Sciatic nerve (tissue), 2 donors: ENCODE measurements around the gene TAF8. TPM values are rescaled to one million over a fixed set of nuclear protein-coding genes. Genes with fewer than 3 reads are reported as not detected.

Experiments
- ATAC-seq: fragments of 200-7000 bp; cut with Tn5 transposase; one replicate; pipeline ENCODE4 v1.9.1; 2020; ENCODE audit warnings: mild to moderate bottlenecking, moderate library complexity
- DNase-seq: peaks from one replicate; pipeline ENCODE4 v3.0.0-alpha.2; 2020; ENCODE audit warnings: low spot score
- intact Hi-C: fragments of 100-400 bp; cut with DNase I; formaldehyde crosslinking; loops from one replicate; pipeline ENCODE4 v1.14.2; 2022
- total RNA-seq: library from RNA; stranded (reverse); fragmentation: NEBNext Ultra II Directional; extraction: Animal tissue kit (Norgen Biotek cat#: 25700); gene quantifications from one replicate; pipeline ENCODE4 v1.2.1, GENCODE V29; 2021
- donor health status: DM: no; HTN: no; CAD: no.
- donor health status: DM: no; HTN: no; CAD: no.

Gene TAF8
- total RNA-seq, 1 donor from 2014 or later, result 28.6 TPM

- DNase-seq, result no peak
- no peak for ATAC-seq
- intact Hi-C loops, result no loop called here
Measured at GRCh38 chr6:42047790-42048405, 2.4 kb upstream of the TAF8 start.

GRCh38 chr6:42049116-42049809 lies 1.1 kb upstream of the TAF8 start:
- ATAC-seq, result no peak
- DNase-seq, result no peak
- intact Hi-C loops, result no loop called here

GRCh38 chr6:42049948-42050296 lies 402 bp upstream of the TAF8 start:
- intact Hi-C loops, result loop anchor here (5.0 kb wide), 1 partner anchor 657 kb away; no protein-coding TSS in a partner anchor
- DNase-seq, result peak; percentile 77
- ATAC-seq, result peak; percentile 1

- no peak for DNase-seq
- ATAC-seq, result no peak
- intact Hi-C loops, result loop anchor here (5.0 kb wide), 1 partner anchor 656 kb away; no protein-coding TSS in a partner anchor
Measured at GRCh38 chr6:42051268-42051653, 937 bp downstream of the TAF8 start.

GRCh38 chr6:42053601-42054000 lies 3.3 kb downstream of the TAF8 start:
- DNase-seq (no peak), ATAC-seq (no peak)
- intact Hi-C loops, result loop anchor here (5.0 kb wide), 1 partner anchor 654 kb away; no protein-coding TSS in a partner anchor

- ATAC-seq (no peak), DNase-seq (no peak)
- intact Hi-C loops, result no loop called here
Measured at GRCh38 chr6:42059743-42060142, 9.4 kb downstream of the TAF8 start.

- intact Hi-C loops, result no loop called here
- ATAC-seq (no peak), DNase-seq (no peak)
Measured at GRCh38 chr6:42066156-42066675, 15.9 kb downstream of the TAF8 start.

- intact Hi-C loops, result no loop called here
- DNase-seq, result no peak
- ATAC-seq, result no peak
Measured at GRCh38 chr6:42068173-42068572, 17.8 kb downstream of the TAF8 start.

GRCh38 chr6:42068872-42069522 lies 18.7 kb downstream of the TAF8 start:
- no peak for DNase-seq
- intact Hi-C loops, result no loop called here
- ATAC-seq, result no peak

GRCh38 chr6:42071881-42072583 lies 21.7 kb downstream of the TAF8 start:
- intact Hi-C loops, result loop anchor here (10.0 kb wide), 1 partner anchor 93 kb away; no protein-coding TSS in a partner anchor
- ATAC-seq, result no peak
- DNase-seq, result no peak

- intact Hi-C loops, result loop anchor here (10.0 kb wide), 1 partner anchor 92 kb away; no protein-coding TSS in a partner anchor
- no peak for ATAC-seq
Measured at GRCh38 chr6:42073287-42073686, 23.0 kb downstream of the TAF8 start.

GRCh38 chr6:42075159-42075838 lies 25.0 kb downstream of the TAF8 start:
- intact Hi-C loops, result loop anchor here (10.0 kb wide), 1 partner anchor 90 kb away; no protein-coding TSS in a partner anchor
- DNase-seq (peak; percentile 87), ATAC-seq (peak; percentile 73)

More at GRCh38 chr6:42073287-42073686, 23.0 kb downstream of the TAF8 start:
- no peak for DNase-seq

- ATAC-seq, result no peak
- no peak for DNase-seq
- intact Hi-C loops, result loop anchor here (10.0 kb wide), 1 partner anchor 86 kb away; no protein-coding TSS in a partner anchor
Measured at GRCh38 chr6:42078386-42078785, 28.1 kb downstream of the TAF8 start.

GRCh38 chr6:42079941-42080464 lies 29.7 kb downstream of the TAF8 start:
- intact Hi-C loops, result loop anchor here (10.0 kb wide), 1 partner anchor 85 kb away; no protein-coding TSS in a partner anchor
- ATAC-seq, result no peak
- DNase-seq, result no peak

GRCh38 chr6:42083530-42083929 lies 33.2 kb downstream of the TAF8 start:
- intact Hi-C loops, result no loop called here
- DNase-seq, result no peak
- no peak for ATAC-seq

- intact Hi-C loops, result no loop called here
- no peak for ATAC-seq
Measured at GRCh38 chr6:42084889-42085288, 34.6 kb downstream of the TAF8 start.

GRCh38 chr6:42086046-42087035 lies 36.0 kb downstream of the TAF8 start:
- ATAC-seq (peak; percentile 28), DNase-seq (no peak)
- intact Hi-C loops, result no loop called here

More at GRCh38 chr6:42084889-42085288, 34.6 kb downstream of the TAF8 start:
- DNase-seq, result no peak
